HG03565 (cell line): ENCODE data around the gene MBOAT2.

Experiments
- ATAC-seq: cut with Tn5 transposase; IDR thresholded peaks from one replicate; pipeline ENCODE4 v1.9.1; 2021; ENCODE audit warnings: mild to moderate bottlenecking, moderate library complexity; ENCODE audit not compliant: unreplicated experiment

Gene MBOAT2

GRCh38 chr2:8867363-8867762, 136.1 kb downstream of the MBOAT2 start:
- no peak for ATAC-seq

- no peak for ATAC-seq
Measured at GRCh38 chr2:8863331-8863953, 140.0 kb downstream of the MBOAT2 start.

- no peak for ATAC-seq
Measured at GRCh38 chr2:8862230-8862629, 141.3 kb downstream of the MBOAT2 start.

- no peak for ATAC-seq
Measured at GRCh38 chr2:8861797-8862196, 141.7 kb downstream of the MBOAT2 start.

GRCh38 chr2:8860239-8860638, 143.2 kb downstream of the MBOAT2 start:
- ATAC-seq, result no peak

GRCh38 chr2:8858910-8859309, 144.6 kb downstream of the MBOAT2 start:
- no peak for ATAC-seq

GRCh38 chr2:8858264-8858663, 145.2 kb downstream of the MBOAT2 start:
- ATAC-seq, result no peak

- no peak for ATAC-seq
Measured at GRCh38 chr2:8857709-8858108, 145.8 kb downstream of the MBOAT2 start.

- ATAC-seq, result no peak
Measured at GRCh38 chr2:8856176-8856575, 147.3 kb downstream of the MBOAT2 start.

- ATAC-seq, result no peak
Measured at GRCh38 chr2:8855010-8855409, 148.5 kb downstream of the MBOAT2 start.

GRCh38 chr2:8853426-8853825, 150.1 kb downstream of the MBOAT2 start:
- ATAC-seq, result no peak

GRCh38 chr2:8851811-8852560, 151.5 kb downstream of the MBOAT2 start:
- ATAC-seq, result no peak

GRCh38 chr2:8850845-8851487, 152.5 kb downstream of the MBOAT2 start:
- ATAC-seq, result no peak

GRCh38 chr2:8849327-8849726, 154.2 kb downstream of the MBOAT2 start:
- ATAC-seq, result no peak

GRCh38 chr2:8848328-8849100, 155.0 kb downstream of the MBOAT2 start:
- ATAC-seq, result no peak

GRCh38 chr2:8847400-8847799, 156.1 kb downstream of the MBOAT2 start:
- ATAC-seq, result no peak

- ATAC-seq, result no peak
Measured at GRCh38 chr2:8841932-8842331, 161.6 kb downstream of the MBOAT2 start.

GRCh38 chr2:8840475-8841091, 162.9 kb downstream of the MBOAT2 start:
- no peak for ATAC-seq

GRCh38 chr2:8839189-8839965, 164.1 kb downstream of the MBOAT2 start:
- no peak for ATAC-seq

- no peak for ATAC-seq
Measured at GRCh38 chr2:8837795-8838140, 165.7 kb downstream of the MBOAT2 start.
